ENCODE data around the gene CR2.
"Not testable (repeated sequence)": the region's sequence is repeated elsewhere in the genome, so short reads cannot be mapped to it uniquely, and the experiment has no call there.

CR2 gene

DNA sequence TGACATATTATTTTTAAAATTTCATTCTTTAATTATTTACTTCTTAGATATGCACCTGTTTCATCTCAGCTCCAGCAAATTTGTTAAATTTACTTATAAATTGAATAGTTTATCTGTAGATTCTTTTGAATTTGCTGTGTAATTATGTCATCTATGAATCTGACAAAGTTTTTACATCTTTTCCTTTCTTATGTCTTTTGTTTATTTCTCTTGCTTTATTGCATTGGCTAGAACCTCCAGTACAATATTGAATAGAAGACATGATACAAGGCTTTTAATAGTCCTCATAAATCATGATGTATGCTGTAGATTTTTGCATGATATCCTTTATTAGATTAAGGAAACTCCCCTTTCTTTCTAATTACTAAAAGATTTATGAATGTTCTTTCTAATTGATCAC is 62.6 kb downstream of the CR2 start:
- DNase-seq = no peak

DNA sequence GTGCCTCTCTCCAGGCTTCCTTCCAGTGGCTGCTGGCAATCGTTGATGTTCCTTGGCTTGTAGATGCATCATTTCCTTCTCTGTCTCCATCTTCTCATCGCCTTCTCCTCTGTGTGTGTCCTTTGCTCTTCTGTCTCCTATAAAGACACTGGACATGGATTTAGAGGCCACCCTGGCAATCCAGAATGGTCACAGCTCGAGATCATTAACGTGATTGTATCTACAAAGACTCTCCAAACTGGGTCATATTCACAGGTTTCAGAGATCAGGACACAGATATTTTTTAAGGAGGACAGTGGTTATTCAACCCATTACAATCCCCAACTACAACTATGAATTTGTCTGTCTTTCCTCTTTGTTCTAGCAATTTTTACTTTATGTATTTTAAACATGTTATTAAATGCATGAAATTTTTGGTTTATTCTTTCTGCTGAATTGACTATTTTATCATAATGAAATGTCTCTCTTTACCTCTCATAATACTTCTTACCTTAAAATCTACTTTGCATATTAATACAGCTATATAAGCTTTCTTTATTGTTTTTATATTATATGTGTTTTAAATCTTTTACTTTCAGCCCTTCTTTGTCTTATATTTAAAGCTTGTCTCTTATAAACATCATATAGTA is 64.6 kb downstream of the CR2 start:
- no peak for DNase-seq

DNA sequence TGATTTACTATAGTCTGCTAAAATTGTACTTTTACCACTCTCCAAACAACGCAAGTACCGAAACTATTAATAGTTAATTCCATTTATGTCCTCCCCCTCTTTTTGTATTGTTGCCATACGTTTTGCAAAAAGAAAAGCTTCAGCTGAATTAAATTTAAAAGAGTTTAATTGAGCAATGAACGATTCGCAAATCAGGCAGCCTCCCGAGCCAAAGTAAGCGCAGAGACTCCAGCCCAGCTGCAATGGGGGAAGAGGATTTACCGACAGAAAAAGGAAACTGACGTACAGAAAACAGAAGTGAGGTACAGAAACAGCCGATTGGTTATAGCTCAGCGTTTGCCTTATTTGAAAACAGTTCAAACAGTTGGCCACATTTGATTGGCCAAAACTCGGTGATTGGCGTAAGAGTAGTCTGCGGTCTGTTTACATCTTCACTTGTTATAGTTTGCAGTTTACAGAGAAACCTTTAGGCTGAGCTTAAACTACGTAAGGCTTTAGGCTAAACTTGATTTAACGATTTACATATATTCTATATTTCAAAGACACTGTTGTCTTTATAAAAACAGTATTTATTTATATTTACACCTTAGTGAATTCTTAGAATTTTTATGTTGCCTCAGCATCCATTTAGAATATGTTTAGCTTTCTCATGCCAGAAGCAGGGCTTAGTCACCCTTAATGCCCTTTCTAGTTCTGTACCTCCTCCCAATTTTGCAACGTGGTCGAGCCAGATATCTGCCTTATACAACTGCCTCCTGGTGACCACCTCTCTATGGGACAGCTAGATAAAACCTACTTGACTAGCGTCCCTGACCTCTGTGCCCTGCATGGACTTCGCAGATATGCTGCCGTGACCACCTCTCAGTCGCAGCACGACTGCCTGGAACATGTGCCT is 65.6 kb downstream of the CR2 start:
- DNase-seq = no peak

DNA sequence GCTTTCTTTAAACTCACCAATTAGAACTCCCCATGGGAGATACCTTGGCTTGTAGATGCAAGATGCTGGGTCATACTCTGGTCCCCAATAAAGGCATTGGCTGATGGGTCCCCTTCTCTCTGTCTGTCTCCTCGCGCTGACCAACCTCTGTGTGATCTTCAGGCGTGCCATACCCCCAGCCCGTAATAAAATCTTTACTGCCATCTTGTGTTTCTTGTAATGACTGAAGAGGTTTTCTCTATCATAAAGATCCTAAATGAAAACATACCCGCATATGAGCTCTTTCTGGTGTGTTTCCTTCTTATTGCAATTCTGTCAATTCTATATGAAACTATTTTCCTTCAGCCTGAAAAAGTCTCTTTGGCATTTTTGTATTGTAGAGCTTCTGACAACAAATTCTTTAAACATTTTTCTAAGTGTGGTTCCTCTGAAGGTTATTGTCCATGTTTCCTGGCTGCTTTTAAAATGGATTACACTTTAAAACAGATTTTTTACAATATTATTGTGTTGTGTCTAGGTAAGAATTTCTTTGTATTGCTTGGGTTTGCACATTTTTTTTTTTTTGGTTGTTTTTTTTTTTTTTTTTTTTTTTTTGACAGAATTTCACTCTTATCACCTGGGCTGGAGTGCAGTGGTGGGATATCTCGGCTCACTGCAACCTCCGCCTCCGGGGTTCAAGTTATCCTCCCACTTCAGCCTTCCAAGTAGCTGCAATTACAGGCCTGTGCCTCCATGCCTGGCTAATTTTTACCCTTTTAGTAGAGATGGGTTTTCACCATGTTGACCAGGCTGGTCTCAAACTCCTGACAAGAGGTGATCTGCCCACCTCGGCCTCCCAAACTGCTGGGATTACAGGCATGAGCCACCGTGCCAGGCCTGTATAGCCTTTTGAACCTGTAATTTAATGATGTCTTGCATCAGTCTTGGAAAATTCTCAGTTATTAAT is 66.5 kb downstream of the CR2 start:
- DNase-seq = not testable (repeated sequence)

DNA sequence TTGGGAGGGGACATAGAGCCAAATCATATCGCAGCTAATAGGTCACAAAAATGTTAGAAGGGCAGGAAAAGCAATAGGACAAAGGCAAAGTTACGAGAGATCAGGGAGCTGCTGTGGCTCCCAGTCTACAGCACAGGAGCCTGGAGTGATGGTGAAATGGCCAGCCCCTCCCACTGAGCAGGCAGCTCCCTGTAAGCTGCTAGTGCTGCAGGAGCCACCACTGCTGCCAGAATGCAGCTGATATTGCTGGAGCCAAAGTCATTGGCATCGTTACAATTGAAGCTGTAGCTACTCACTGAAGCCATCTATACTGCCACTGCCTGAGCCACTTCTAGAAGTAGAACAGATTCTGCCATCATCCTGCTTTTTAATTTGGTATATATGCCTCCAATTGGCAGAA is 71.1 kb downstream of the CR2 start:
- not testable (repeated sequence) for DNase-seq

DNA sequence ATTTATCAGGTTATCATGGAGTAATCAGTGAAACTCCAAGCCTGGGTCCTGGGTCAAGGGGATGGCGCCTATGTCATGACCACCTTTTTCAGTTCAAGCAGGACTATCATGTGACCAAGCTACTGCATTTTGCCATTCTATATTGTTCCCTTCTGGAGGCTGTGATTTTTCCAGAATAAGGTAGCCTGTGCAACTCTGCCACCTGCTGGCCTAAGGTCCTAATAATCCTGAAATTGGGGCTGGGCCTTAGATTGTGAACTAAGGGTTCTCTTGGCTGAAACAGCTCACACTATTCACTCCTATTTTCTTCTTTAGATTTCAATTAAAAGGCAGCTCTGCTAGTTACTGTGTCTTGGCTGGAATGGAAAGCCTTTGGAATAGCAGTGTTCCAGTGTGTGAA is 74.3 kb downstream of the CR2 start:
- DNase-seq = not testable (repeated sequence)

DNA sequence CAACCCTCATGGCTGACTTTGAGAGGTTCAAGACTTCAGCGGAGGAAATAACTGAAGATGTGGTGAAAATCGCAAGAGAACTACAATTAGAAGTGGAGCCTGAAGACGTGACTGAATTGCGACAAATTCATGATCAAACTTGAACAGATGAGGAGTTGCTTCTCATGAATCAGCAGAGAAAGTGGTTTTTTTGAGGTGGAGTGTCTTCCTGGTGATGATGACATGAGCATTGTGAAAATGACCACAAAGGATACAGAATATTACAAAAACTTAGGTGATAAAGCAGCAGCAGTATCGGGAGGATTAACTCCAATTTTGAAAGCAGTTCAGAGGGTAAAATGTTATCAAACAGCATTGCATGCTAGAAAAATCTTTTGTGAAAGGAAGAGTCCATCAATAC is 82.1 kb downstream of the CR2 start:
- not testable (repeated sequence) for DNase-seq

All from activated CD4-positive, CD25-positive, alpha-beta regulatory T cell (primary cell).